Caco-2 (cell line): ENCODE measurements around the gene GREM2. TPM values are rescaled to one million over a fixed set of nuclear protein-coding genes. Genes with fewer than 3 reads are reported as not detected.

Source experiments
- BruUV-seq: library from RNA; stranded (reverse); fragments of 400-500 nt; replicated peaks from 2 replicates; lab custom pipeline; 2021; lab: Mats Ljungman, UMichigan
- CTCF ChIA-PET: fragments of 300-600 bp; sonication (Branson Sonifier 250); formaldehyde crosslinking; loops from one replicate; lab custom pipeline; 2022; ENCODE audit warnings: antibody characterized with exemption; lab: Charles Lee
- POLR2A ChIA-PET: fragments of 300-600 bp; sonication (Branson Sonifier 250); formaldehyde crosslinking; loops from one replicate; lab custom pipeline; 2022; ENCODE audit warnings: antibody characterized with exemption; lab: Charles Lee
- DNase-seq, 2 experiments: peaks; one replicate each; pipeline versions ENCODE4 v3.0.0 to v3.0.0-alpha.2; 2020 to 2022
- H3K27me3 ChIP-seq: replicated peaks from 2 replicates; pipeline ENCODE4 v1.6.0; 2011; ENCODE audit warnings: low read length; ENCODE audit not compliant: control insufficient read depth, insufficient read depth
- H3K36me3 ChIP-seq: 2 replicates; pipeline ENCODE4 v1.5.1; 2011; ENCODE audit warnings: low read length; ENCODE audit not compliant: control insufficient read depth, insufficient read depth
- H3K4me1 ChIP-seq: fragments of 250-450 bp; sonication (Bioruptor Pico); 2 replicates; pipeline ENCODE4 v1.5.1; 2020; ENCODE audit warnings: mild to moderate bottlenecking
- H3K4me3 ChIP-seq: 2 replicates; pipeline ENCODE4 v1.5.1; 2011; ENCODE audit warnings: low read depth, mild to moderate bottlenecking, control low read depth, low read length
- H3K9me3 ChIP-seq: fragments of 250-450 bp; sonication (Bioruptor Pico); 2 replicates; pipeline ENCODE4 v1.5.1; 2020; ENCODE audit warnings: mild to moderate bottlenecking, moderate library complexity
- H3K27ac Mint-ChIP-seq: one replicate; pipeline ENCODE4 v1.8.0; 2022; ENCODE audit warnings: mixed read lengths; ENCODE audit not compliant: unreplicated experiment
- H3K27me3 Mint-ChIP-seq: one replicate; pipeline ENCODE4 v1.8.0; 2022; ENCODE audit warnings: mixed read lengths; ENCODE audit not compliant: insufficient read depth, unreplicated experiment
- H3K36me3 Mint-ChIP-seq: one replicate; pipeline ENCODE4 v1.8.0; 2022; ENCODE audit warnings: mild to moderate bottlenecking, mixed read lengths; ENCODE audit not compliant: insufficient read depth, unreplicated experiment
- H3K4me1 Mint-ChIP-seq: one replicate; pipeline ENCODE4 v1.8.0; 2022; ENCODE audit warnings: low read depth, mixed read lengths; ENCODE audit not compliant: unreplicated experiment
- H3K4me3 Mint-ChIP-seq: one replicate; pipeline ENCODE4 v1.8.0; 2022; ENCODE audit warnings: mild to moderate bottlenecking, moderate library complexity, mixed read lengths; ENCODE audit not compliant: unreplicated experiment
- H3K9me3 Mint-ChIP-seq: one replicate; pipeline ENCODE4 v1.8.0; 2022; ENCODE audit warnings: mixed read lengths; ENCODE audit not compliant: unreplicated experiment
- intact Hi-C: fragments of 100-400 bp; cut with micrococcal nuclease; formaldehyde crosslinking; loops from one replicate; pipeline ENCODE4 v1.10.0; 2022; ENCODE audit not compliant: unreplicated experiment
- total RNA-seq: library from RNA; stranded (reverse); gene quantifications from 2 replicates; pipeline ENCODE4 v1.2.3, GENCODE V29; 2022
- TF ChIP-seq, protein P1 (sequence below), 2 experiments: fragments of 200-600 bp in 1 of 2; IDR thresholded peaks; 1 replicate in 1 of 2; 2 replicates in 1 of 2; pipeline versions ENCODE4 v1.5.1 to v1.8.0; 2011 to 2022; ENCODE audit warnings: antibody characterized with exemption in 1 of 2, control low read depth in 1 of 2, inconsistent platforms in 1 of 2, low read depth in 1 of 2, low read length in 1 of 2, mild to moderate bottlenecking in 1 of 2, moderate library complexity in 1 of 2; ENCODE audit not compliant: insufficient read depth in 1 of 2, severe bottlenecking in 1 of 2, unreplicated experiment in 1 of 2

The GREM2 gene
- total RNA-seq, 1 experiment from 2014 or later = 0.36 TPM

DNA sequence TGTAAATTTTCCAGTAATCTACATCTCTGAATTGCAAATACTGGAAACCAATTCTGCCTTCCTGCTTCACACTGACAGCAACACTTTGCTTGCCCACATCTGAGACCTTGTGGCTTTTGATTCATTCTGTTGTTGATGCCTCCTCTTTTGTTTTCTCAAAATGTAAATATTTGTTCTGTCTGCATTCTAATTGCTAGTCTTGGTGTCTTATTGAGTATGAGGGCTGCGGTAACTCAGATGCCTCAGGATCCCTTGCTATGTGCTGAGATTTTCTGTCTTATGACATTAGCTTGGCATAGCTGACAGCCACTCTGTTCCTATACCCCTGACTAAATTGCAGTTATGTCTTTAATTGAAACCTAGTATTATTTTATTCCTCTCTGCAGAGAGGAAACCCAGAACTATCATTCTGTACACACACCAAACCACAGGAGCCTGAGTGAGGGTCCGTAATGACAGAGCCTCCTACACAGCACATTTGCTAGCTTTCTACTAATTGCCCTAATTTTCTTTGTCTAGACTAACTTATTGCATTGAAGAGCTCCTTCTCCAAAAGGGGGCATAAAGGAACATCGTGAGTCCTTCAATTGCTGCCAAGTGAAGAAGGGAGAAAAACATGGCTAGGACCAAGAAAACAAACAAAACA, 72.1 kb downstream of the GREM2 start:
- no peak for DNase-seq
- TF ChIP-seq, protein P1, sequence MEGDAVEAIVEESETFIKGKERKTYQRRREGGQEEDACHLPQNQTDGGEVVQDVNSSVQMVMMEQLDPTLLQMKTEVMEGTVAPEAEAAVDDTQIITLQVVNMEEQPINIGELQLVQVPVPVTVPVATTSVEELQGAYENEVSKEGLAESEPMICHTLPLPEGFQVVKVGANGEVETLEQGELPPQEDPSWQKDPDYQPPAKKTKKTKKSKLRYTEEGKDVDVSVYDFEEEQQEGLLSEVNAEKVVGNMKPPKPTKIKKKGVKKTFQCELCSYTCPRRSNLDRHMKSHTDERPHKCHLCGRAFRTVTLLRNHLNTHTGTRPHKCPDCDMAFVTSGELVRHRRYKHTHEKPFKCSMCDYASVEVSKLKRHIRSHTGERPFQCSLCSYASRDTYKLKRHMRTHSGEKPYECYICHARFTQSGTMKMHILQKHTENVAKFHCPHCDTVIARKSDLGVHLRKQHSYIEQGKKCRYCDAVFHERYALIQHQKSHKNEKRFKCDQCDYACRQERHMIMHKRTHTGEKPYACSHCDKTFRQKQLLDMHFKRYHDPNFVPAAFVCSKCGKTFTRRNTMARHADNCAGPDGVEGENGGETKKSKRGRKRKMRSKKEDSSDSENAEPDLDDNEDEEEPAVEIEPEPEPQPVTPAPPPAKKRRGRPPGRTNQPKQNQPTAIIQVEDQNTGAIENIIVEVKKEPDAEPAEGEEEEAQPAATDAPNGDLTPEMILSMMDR (IDR thresholded peaks at IDR 0.05; ENCODE audit: insufficient read depth in 1 of 2, low read depth in 1 of 2, low read length in 1 of 2, severe bottlenecking in 1 of 2, unreplicated experiment in 1 of 2) = no peak

DNA sequence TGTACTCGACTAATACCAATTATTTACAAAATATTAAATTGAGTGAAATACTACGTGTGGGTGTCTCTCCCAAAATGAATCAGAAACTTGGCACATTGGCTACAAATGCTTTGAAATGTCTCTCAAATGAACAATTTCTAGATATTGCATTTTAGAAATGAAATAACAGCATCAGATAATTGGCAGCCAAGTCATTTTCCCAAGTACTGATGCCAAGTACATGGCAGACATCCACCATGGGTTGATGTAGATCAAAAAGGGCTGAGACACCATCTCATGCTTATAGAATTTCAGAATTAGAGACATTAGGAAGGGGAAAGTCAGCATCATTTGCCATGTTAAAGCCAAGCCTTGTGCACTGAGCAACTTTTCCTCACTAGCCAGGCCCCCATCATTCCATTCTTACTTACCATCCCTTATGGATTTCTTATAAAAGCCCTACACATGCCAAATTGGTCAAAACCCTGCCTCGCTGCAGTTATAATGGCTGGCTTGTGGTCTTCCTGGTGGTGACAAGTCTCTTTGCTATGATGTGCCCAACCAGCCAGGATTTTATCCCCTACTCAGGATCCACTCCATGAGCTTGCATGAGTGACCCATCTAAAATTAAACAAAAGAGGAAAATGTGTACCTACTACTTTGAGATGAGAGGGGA, 73.1 kb downstream of the GREM2 start:
- H3K27ac Mint-ChIP-seq = no peak overlapping the region
- no peaks in the 10 kb centered on the region for H3K4me1 Mint-ChIP-seq
- no peaks in the 10 kb centered on the region for H3K27me3 Mint-ChIP-seq
- H3K9me3 Mint-ChIP-seq = no peaks in the 10 kb centered on the region
- Histone ChIP-seq H3K36me3 (no peaks in the 10 kb centered on the region), H3K4me1 (no peaks in the 10 kb centered on the region), H3K4me3 (no peak overlapping the region), H3K9me3 (no peaks in the 10 kb centered on the region), H3K27me3 (no peaks in the 10 kb centered on the region)
- TF ChIP-seq, protein P1 (IDR thresholded peaks at IDR 0.05; ENCODE audit: insufficient read depth in 1 of 2, low read depth in 1 of 2, low read length in 1 of 2, severe bottlenecking in 1 of 2, unreplicated experiment in 1 of 2) = no peak
- H3K4me3 Mint-ChIP-seq = no peak overlapping the region
- H3K36me3 Mint-ChIP-seq = no peaks in the 10 kb centered on the region
- CTCF ChIA-PET = no interaction called here
- POLR2A ChIA-PET = no interaction called here
- intact Hi-C loops = no loop called here
- DNase-seq = no peak
- BruUV-seq = no TSS peak

More for the DNA sequence above, 72.1 kb downstream of the GREM2 start:
- ChIA-PET POLR2A (no interaction called here), CTCF (no interaction called here)
- no TSS peak for BruUV-seq
- no peak overlapping the region for H3K4me3 ChIP-seq
- Mint-ChIP-seq H3K9me3 (no peaks in the 10 kb centered on the region), H3K4me3 (no peak overlapping the region), H3K27me3 (no peaks in the 10 kb centered on the region), H3K36me3 (no peaks in the 10 kb centered on the region), H3K4me1 (no peaks in the 10 kb centered on the region), H3K27ac (no peak overlapping the region)
- H3K9me3 ChIP-seq = no peaks in the 10 kb centered on the region
- intact Hi-C loops = no loop called here
- H3K4me1 ChIP-seq = no peaks in the 10 kb centered on the region
- H3K36me3 ChIP-seq = no peaks in the 10 kb centered on the region
- no peaks in the 10 kb centered on the region for H3K27me3 ChIP-seq

DNA sequence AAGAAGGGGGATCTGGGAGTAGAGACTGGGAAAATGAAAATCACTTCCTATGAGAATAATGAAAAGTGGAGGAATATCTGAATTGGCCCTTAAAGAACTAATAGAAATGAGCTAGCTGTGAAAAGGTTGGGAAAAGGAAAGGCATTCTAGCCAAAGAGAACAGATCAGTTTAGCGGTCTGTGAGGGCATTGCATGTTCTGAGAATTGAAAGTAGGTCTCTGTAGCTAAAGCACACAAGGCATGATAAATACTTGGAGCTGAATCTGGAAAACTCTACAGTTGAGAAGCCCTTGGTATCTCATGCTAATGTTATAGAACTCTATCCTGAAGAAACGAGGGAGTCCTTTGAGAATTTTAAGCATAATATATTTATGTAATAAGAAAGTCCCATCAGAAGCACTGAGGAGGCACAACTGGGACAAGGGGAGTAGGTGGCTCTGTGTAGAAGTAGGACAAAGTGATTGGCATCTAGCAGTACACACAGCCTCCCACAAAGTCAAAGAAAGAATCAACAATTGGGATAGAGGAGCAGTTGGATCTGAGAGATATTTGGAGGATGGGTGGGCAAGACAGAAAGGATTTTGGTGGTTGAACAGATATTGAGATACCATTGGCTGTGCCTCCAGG, 78.7 kb downstream of the GREM2 start:
- CTCF ChIA-PET = no interaction called here
- TF ChIP-seq, protein P1 (IDR thresholded peaks at IDR 0.05; ENCODE audit: insufficient read depth in 1 of 2, low read depth in 1 of 2, low read length in 1 of 2, severe bottlenecking in 1 of 2, unreplicated experiment in 1 of 2) = no peak
- no peaks in the 10 kb centered on the region for H3K36me3 ChIP-seq
- no peaks in the 10 kb centered on the region for H3K4me1 ChIP-seq
- no peak overlapping the region for H3K4me3 ChIP-seq
- no peaks in the 10 kb centered on the region for H3K27me3 ChIP-seq
- Mint-ChIP-seq H3K27ac (no peak overlapping the region), H3K4me1 (no peaks in the 10 kb centered on the region), H3K4me3 (no peak overlapping the region), H3K36me3 (no peaks in the 10 kb centered on the region), H3K9me3 (no peaks in the 10 kb centered on the region), H3K27me3 (no peaks in the 10 kb centered on the region)
- no peak for DNase-seq
- intact Hi-C loops = no loop called here
- POLR2A ChIA-PET = no interaction called here
- BruUV-seq = no TSS peak
- peaks cover 3% of the 10 kb centered on the region; the same call in 1 of the 2 replicates for H3K9me3 ChIP-seq
